G401 (cell line): Measurements from ENCODE around the gene ZNF101. TPM values are rescaled to one million over a fixed set of nuclear protein-coding genes. Genes with fewer than 3 reads are reported as not detected.
A peak's percentile ranks its signal among the peaks of the same experiment; 100 is the strongest.
"Not testable (repeated sequence)": the region's sequence is repeated elsewhere in the genome, so short reads cannot be mapped to it uniquely, and the experiment has no call there.

Experiments
- DNase-seq: peaks from one replicate; pipeline ENCODE4 v3.0.0-alpha.2; 2015; ENCODE audit warnings: low spot score
- in situ Hi-C: cut with HindIII; loops from 2 replicates; pipeline ENCODE4 v1.10.0; 2016; ENCODE audit warnings: low sequenced_read_pairs, mixed read lengths
- total RNA-seq: library from RNA; depleted of rRNA; stranded (reverse); fragments of >200 nt; shearing (Covaris generic); gene quantifications from 2 replicates; pipeline ENCODE4 v1.2.3, GENCODE V29; 2014

Gene ZNF101
- total RNA-seq, 1 experiment from 2014 or later, result 19.1 TPM

GRCh38 chr19:19656451-19657396, 11.9 kb upstream of the ZNF101 start:
- DNase-seq, result no peak
- in situ Hi-C loops, result no loop called here

- DNase-seq, result peak; percentile 90
- in situ Hi-C loops, result no loop called here
Measured at GRCh38 chr19:19657397-19657783, 11.2 kb upstream of the ZNF101 start.

GRCh38 chr19:19659646-19660245, 8.9 kb upstream of the ZNF101 start:
- no peak for DNase-seq
- in situ Hi-C loops, result no loop called here

GRCh38 chr19:19661141-19661674, 7.4 kb upstream of the ZNF101 start:
- no peak for DNase-seq
- in situ Hi-C loops, result no loop called here

- in situ Hi-C loops, result no loop called here
- no peak for DNase-seq
Measured at GRCh38 chr19:19661675-19662251, 6.9 kb upstream of the ZNF101 start.

- in situ Hi-C loops, result no loop called here
- DNase-seq, result no peak
Measured at GRCh38 chr19:19662344-19662743, 6.3 kb upstream of the ZNF101 start.

GRCh38 chr19:19662871-19663255, 5.8 kb upstream of the ZNF101 start:
- no peak for DNase-seq
- in situ Hi-C loops, result no loop called here

- peak; percentile 99 for DNase-seq
- in situ Hi-C loops, result no loop called here
Measured at GRCh38 chr19:19663256-19664120, 5.2 kb upstream of the ZNF101 start, which contains the start of gene ATP13A1. TSS of gene ATP13A1 (minus strand) at chr19:19663676. CDS start at chr19:19663666, 10 bp downstream.

- in situ Hi-C loops, DNase-seq: not testable (repeated sequence)
Measured at GRCh38 chr19:19665420-19665948, 3.2 kb upstream of the ZNF101 start.

- in situ Hi-C loops, result no loop called here
- no peak for DNase-seq
Measured at GRCh38 chr19:19670070-19670551, 1.5 kb downstream of the ZNF101 start.

GRCh38 chr19:19672816-19673215, 4.2 kb downstream of the ZNF101 start:
- in situ Hi-C loops, result no loop called here
- DNase-seq, result no peak

- in situ Hi-C loops, result no loop called here
- no peak for DNase-seq
Measured at GRCh38 chr19:19674315-19674714, 5.7 kb downstream of the ZNF101 start.

- DNase-seq, result no peak
Measured at GRCh38 chr19:19677579-19677978, 8.9 kb downstream of the ZNF101 start.

GRCh38 chr19:19679176-19680073, 10.8 kb downstream of the ZNF101 start:
- no peak for DNase-seq
- in situ Hi-C loops, result no loop called here

More at GRCh38 chr19:19677579-19677978, 8.9 kb downstream of the ZNF101 start:
- in situ Hi-C loops, result no loop called here

GRCh38 chr19:19686119-19686518, 17.5 kb downstream of the ZNF101 start:
- DNase-seq, in situ Hi-C loops: not testable (repeated sequence)

GRCh38 chr19:19686580-19686979, 17.9 kb downstream of the ZNF101 start:
- no peak for DNase-seq
- in situ Hi-C loops, result no loop called here

- no peak for DNase-seq
Measured at GRCh38 chr19:19687090-19687489, 18.5 kb downstream of the ZNF101 start.

GRCh38 chr19:19689023-19689422, 20.4 kb downstream of the ZNF101 start:
- in situ Hi-C loops, DNase-seq: not testable (repeated sequence)

More at GRCh38 chr19:19687090-19687489, 18.5 kb downstream of the ZNF101 start:
- in situ Hi-C loops, result no loop called here
